SK-N-SH (cell line): ENCODE data around the gene STX1A.

Experiments used
- POLR2AphosphoS5 ChIP-seq: IDR thresholded peaks from 2 replicates; pipeline ENCODE4 v1.6.1; 2012; ENCODE audit warnings: low read depth, low read length
- RFX5 ChIP-seq: IDR thresholded peaks from 2 replicates; pipeline ENCODE4 v1.6.1; 2012; ENCODE audit warnings: mild to moderate bottlenecking, improper control_type of control experiment, low read length
- SIN3A ChIP-seq: IDR thresholded peaks from 2 replicates; pipeline ENCODE4 v1.6.1; 2012; ENCODE audit warnings: low read depth, mild to moderate bottlenecking, low read length, moderate library complexity, borderline replicate concordance
- TAF1 ChIP-seq: IDR thresholded peaks from 2 replicates; pipeline ENCODE4 v1.6.1; 2012; ENCODE audit warnings: low read depth, mild to moderate bottlenecking, low read length, moderate library complexity, borderline replicate concordance
- TCF12 ChIP-seq: IDR thresholded peaks from 2 replicates; pipeline ENCODE4 v1.4.0; 2012
- TEAD4 ChIP-seq: IDR thresholded peaks from 2 replicates; pipeline ENCODE4 v1.4.0; 2012; ENCODE audit warnings: mild to moderate bottlenecking, borderline replicate concordance; ENCODE audit not compliant: insufficient read depth
- TF ChIP-seq, protein P1 (sequence below): fragments of 200-600 bp; sonication (generic); IDR thresholded peaks from 2 replicates; pipeline ENCODE4 v1.6.1; 2017; ENCODE audit warnings: antibody characterized with exemption, mild to moderate bottlenecking, moderate library complexity
- TF ChIP-seq, protein P2 (sequence below): IDR thresholded peaks from 2 replicates; pipeline ENCODE4 v1.4.0; 2012; ENCODE audit warnings: low read depth, borderline replicate concordance

DNA sequence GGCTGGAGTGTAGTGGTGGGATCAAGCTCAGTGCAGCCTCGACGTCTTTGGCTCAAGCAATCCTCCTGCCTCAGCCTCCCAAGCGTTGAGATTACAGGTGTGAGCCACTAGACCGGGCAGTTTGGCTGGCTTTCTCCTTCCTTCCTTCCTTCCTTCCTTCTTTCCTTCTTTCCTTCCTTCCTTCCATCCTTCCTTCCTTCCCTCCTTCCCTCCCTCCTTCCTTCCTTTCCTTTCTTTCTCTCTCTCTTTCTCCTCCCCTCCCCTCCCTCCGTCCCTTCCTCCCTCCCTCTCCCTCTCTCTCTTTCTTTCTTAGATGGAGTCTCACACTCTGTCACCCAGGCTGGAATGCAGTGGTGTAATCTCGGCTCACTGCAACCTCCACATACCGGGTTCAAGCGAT lies 59.5 kb downstream of the STX1A start:
- TF ChIP-seq POLR2AphosphoS5 (no peak), TAF1 (no peak), TCF12 (no peak), SIN3A (no peak), RFX5 (no peak), TEAD4 (no peak)
- TF ChIP-seq, protein P1, sequence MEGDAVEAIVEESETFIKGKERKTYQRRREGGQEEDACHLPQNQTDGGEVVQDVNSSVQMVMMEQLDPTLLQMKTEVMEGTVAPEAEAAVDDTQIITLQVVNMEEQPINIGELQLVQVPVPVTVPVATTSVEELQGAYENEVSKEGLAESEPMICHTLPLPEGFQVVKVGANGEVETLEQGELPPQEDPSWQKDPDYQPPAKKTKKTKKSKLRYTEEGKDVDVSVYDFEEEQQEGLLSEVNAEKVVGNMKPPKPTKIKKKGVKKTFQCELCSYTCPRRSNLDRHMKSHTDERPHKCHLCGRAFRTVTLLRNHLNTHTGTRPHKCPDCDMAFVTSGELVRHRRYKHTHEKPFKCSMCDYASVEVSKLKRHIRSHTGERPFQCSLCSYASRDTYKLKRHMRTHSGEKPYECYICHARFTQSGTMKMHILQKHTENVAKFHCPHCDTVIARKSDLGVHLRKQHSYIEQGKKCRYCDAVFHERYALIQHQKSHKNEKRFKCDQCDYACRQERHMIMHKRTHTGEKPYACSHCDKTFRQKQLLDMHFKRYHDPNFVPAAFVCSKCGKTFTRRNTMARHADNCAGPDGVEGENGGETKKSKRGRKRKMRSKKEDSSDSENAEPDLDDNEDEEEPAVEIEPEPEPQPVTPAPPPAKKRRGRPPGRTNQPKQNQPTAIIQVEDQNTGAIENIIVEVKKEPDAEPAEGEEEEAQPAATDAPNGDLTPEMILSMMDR = no peak
- TF ChIP-seq, protein P2, sequence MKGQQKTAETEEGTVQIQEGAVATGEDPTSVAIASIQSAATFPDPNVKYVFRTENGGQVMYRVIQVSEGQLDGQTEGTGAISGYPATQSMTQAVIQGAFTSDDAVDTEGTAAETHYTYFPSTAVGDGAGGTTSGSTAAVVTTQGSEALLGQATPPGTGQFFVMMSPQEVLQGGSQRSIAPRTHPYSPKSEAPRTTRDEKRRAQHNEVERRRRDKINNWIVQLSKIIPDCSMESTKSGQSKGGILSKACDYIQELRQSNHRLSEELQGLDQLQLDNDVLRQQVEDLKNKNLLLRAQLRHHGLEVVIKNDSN = no peak
